K562 (cell line): ENCODE data around the gene IGDCC3. TPM values are rescaled to one million over a fixed set of nuclear protein-coding genes. Genes with fewer than 3 reads are reported as not detected.

Experiments used
- HDAC8 ChIP-seq: fragments of 450-650 bp; IDR thresholded peaks from 2 replicates; pipeline ENCODE4 v1.6.1; 2016; ENCODE audit warnings: mild to moderate bottlenecking, missing genetic modification characterization, moderate library complexity, missing compliant biosample characterization
- NFYB ChIP-seq: IDR thresholded peaks from 2 replicates; pipeline ENCODE4 v1.6.1; 2011; ENCODE audit warnings: mild to moderate bottlenecking, moderate library complexity; ENCODE audit not compliant: insufficient read length; ENCODE audit errors: extremely low read depth
- PTRF ChIP-seq: fragments of 450-650 bp; IDR thresholded peaks from 2 replicates; pipeline ENCODE4 v1.6.1; 2016; ENCODE audit warnings: mild to moderate bottlenecking, missing genetic modification characterization, missing compliant biosample characterization
- RB1 ChIP-seq: fragments of 450-650 bp; IDR thresholded peaks from 2 replicates; pipeline ENCODE4 v1.6.1; 2017; ENCODE audit warnings: low read depth, mild to moderate bottlenecking
- SREBF2 ChIP-seq: sonication (generic); formaldehyde crosslinking; IDR thresholded peaks from 2 replicates; pipeline ENCODE4 v1.4.0; 2020; ENCODE audit warnings: mild to moderate bottlenecking, missing genetic modification reagents
- YBX1 ChIP-seq: fragments of 450-650 bp; IDR thresholded peaks from 2 replicates; pipeline ENCODE4 v1.7.1; 2016; ENCODE audit warnings: mild to moderate bottlenecking
- ZBED1 ChIP-seq: IDR thresholded peaks from 2 replicates; pipeline ENCODE4 v1.6.1; 2014
- ZNF224 ChIP-seq: sonication (generic); formaldehyde crosslinking; IDR thresholded peaks from 2 replicates; pipeline ENCODE4 v1.8.0; 2022; ENCODE audit warnings: mild to moderate bottlenecking, missing genetic modification reagents
- ZNF408 ChIP-seq: fragments of 250-450 bp; sonication (Bioruptor Pico); IDR thresholded peaks from 2 replicates; pipeline ENCODE4 v1.4.0; 2020; ENCODE audit warnings: low read depth, mild to moderate bottlenecking, moderate library complexity
- ZZZ3 ChIP-seq: fragments of 450-650 bp; IDR thresholded peaks from 2 replicates; pipeline ENCODE4 v1.6.1; 2016; ENCODE audit warnings: antibody characterized with exemption, mild to moderate bottlenecking, moderate library complexity
- polyA plus RNA-seq, 8 experiments: library from polyadenylated mRNA; depleted of rRNA in 4 of 8; stranded (reverse) in 5 of 8; unstranded in 3 of 8; fragments of >200 nt; fragmentation: Nextera tagmentation in 2 of 8; fragmentation: Illumina TruSeq in 1 of 8; extraction: Ambion mirVana in 2 of 8; extraction: Trizol in 1 of 8; gene quantifications; 2 replicates each; pipeline versions ENCODE4 v1.2.1 to v1.2.3, GENCODE V29; 2011 to 2014; ENCODE audit warnings: inconsistent platforms in 1 of 8, missing spikeins in 1 of 8
- total RNA-seq, 7 experiments: library from RNA; depleted of rRNA in 6 of 7; stranded (reverse); fragments of >200 nt in 6 of 7; fragmentation: Illumina TruSeq in 2 of 7; extraction: Trizol in 2 of 7; gene quantifications; 2 replicates each; pipeline versions ENCODE4 v1.2.1 to v1.2.3, GENCODE V29; 2011 to 2021; ENCODE audit warnings: low replicate concordance in 1 of 7
- TF ChIP-seq, protein P1 (sequence below): IDR thresholded peaks from 2 replicates; pipeline ENCODE4 v1.6.1; 2012; ENCODE audit warnings: low read depth, low read length, improper control_type of control experiment, borderline replicate concordance
- TF ChIP-seq, protein P2 (sequence below): fragments of 450-650 bp; IDR thresholded peaks from 2 replicates; pipeline ENCODE4 v1.6.1; 2016; ENCODE audit warnings: mild to moderate bottlenecking, moderate library complexity

IGDCC3 gene
- total and polyA plus RNA-seq, 9 of the 15 experiments (the other 6 are each of a cell fraction or from before 2014, with no cell fraction given) = not detected

DNA sequence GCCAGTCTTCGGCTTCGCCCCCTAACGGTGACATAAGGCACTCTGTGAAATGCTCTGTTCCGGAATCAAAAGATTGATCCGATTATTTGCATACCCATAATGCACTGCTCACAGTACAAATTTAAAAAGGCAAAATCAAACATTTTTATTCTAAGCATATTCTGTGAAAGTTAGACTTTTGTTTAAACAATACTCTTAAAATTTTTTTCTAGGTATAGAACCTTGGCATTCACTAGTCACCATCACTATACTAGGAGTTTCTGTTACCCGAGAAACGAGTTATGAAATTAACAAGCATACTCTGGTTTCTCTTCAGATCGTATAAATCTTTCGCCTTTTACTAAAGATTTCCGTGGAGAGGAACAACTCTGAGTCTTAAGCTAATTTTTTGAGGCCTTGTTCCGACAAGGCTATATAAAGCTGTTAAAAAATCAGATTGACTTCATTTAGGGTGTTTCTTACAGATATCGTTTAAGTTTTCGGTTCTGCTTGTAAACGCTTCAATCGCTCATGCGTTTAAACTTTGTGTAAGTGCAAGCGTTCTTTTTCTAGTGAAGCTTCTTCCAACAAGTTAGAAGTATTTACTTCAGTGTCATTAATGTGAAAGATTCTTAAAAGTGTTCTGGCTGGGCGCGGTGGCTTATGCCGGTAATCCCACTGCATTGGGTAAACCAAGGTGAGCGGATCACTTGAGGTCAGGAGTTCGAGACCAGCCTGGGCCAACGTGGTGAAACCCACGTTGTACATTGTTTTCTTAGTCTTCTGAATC lies 73.2 kb downstream of the IGDCC3 start, which contains the start of gene RNU5B-1 (continued):
- no peak for TF ChIP-seq SREBF2 (CRISPR knock-in tag)
- no peak for TF ChIP-seq NFYB
- TF ChIP-seq ZBED1 = peak; percentile 99
- TF ChIP-seq, protein P1, sequence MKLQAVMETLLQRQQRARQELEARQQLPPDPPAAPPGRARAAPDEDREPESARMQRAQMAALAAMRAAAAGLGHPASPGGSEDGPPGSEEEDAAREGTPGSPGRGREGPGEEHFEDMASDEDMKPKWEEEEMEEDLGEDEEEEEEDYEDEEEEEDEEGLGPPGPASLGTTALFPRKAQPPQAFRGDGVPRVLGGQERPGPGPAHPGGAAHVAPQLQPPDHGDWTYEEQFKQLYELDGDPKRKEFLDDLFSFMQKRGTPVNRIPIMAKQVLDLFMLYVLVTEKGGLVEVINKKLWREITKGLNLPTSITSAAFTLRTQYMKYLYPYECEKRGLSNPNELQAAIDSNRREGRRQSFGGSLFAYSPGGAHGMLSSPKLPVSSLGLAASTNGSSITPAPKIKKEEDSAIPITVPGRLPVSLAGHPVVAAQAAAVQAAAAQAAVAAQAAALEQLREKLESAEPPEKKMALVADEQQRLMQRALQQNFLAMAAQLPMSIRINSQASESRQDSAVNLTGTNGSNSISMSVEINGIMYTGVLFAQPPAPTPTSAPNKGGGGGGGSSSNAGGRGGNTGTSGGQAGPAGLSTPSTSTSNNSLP = peak; percentile 98
- peak; percentile 64; the same call in 1 of the 2 replicates for TF ChIP-seq PTRF (tag)
- TF ChIP-seq YBX1 = no peak
- TF ChIP-seq ZNF224 = peak; percentile 78; the same call in 1 of the 2 replicates
- peak; percentile 76 for TF ChIP-seq RB1
- TF ChIP-seq ZNF408 (CRISPR knock-in tag) = no peak
- TF ChIP-seq, protein P2, sequence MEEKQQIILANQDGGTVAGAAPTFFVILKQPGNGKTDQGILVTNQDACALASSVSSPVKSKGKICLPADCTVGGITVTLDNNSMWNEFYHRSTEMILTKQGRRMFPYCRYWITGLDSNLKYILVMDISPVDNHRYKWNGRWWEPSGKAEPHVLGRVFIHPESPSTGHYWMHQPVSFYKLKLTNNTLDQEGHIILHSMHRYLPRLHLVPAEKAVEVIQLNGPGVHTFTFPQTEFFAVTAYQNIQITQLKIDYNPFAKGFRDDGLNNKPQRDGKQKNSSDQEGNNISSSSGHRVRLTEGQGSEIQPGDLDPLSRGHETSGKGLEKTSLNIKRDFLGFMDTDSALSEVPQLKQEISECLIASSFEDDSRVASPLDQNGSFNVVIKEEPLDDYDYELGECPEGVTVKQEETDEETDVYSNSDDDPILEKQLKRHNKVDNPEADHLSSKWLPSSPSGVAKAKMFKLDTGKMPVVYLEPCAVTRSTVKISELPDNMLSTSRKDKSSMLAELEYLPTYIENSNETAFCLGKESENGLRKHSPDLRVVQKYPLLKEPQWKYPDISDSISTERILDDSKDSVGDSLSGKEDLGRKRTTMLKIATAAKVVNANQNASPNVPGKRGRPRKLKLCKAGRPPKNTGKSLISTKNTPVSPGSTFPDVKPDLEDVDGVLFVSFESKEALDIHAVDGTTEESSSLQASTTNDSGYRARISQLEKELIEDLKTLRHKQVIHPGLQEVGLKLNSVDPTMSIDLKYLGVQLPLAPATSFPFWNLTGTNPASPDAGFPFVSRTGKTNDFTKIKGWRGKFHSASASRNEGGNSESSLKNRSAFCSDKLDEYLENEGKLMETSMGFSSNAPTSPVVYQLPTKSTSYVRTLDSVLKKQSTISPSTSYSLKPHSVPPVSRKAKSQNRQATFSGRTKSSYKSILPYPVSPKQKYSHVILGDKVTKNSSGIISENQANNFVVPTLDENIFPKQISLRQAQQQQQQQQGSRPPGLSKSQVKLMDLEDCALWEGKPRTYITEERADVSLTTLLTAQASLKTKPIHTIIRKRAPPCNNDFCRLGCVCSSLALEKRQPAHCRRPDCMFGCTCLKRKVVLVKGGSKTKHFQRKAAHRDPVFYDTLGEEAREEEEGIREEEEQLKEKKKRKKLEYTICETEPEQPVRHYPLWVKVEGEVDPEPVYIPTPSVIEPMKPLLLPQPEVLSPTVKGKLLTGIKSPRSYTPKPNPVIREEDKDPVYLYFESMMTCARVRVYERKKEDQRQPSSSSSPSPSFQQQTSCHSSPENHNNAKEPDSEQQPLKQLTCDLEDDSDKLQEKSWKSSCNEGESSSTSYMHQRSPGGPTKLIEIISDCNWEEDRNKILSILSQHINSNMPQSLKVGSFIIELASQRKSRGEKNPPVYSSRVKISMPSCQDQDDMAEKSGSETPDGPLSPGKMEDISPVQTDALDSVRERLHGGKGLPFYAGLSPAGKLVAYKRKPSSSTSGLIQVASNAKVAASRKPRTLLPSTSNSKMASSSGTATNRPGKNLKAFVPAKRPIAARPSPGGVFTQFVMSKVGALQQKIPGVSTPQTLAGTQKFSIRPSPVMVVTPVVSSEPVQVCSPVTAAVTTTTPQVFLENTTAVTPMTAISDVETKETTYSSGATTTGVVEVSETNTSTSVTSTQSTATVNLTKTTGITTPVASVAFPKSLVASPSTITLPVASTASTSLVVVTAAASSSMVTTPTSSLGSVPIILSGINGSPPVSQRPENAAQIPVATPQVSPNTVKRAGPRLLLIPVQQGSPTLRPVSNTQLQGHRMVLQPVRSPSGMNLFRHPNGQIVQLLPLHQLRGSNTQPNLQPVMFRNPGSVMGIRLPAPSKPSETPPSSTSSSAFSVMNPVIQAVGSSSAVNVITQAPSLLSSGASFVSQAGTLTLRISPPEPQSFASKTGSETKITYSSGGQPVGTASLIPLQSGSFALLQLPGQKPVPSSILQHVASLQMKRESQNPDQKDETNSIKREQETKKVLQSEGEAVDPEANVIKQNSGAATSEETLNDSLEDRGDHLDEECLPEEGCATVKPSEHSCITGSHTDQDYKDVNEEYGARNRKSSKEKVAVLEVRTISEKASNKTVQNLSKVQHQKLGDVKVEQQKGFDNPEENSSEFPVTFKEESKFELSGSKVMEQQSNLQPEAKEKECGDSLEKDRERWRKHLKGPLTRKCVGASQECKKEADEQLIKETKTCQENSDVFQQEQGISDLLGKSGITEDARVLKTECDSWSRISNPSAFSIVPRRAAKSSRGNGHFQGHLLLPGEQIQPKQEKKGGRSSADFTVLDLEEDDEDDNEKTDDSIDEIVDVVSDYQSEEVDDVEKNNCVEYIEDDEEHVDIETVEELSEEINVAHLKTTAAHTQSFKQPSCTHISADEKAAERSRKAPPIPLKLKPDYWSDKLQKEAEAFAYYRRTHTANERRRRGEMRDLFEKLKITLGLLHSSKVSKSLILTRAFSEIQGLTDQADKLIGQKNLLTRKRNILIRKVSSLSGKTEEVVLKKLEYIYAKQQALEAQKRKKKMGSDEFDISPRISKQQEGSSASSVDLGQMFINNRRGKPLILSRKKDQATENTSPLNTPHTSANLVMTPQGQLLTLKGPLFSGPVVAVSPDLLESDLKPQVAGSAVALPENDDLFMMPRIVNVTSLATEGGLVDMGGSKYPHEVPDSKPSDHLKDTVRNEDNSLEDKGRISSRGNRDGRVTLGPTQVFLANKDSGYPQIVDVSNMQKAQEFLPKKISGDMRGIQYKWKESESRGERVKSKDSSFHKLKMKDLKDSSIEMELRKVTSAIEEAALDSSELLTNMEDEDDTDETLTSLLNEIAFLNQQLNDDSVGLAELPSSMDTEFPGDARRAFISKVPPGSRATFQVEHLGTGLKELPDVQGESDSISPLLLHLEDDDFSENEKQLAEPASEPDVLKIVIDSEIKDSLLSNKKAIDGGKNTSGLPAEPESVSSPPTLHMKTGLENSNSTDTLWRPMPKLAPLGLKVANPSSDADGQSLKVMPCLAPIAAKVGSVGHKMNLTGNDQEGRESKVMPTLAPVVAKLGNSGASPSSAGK = no peak
- TF ChIP-seq ZZZ3 = 0 out of 2 replicates have a peak, but pooled peaks have one; percentile 56
- TF ChIP-seq HDAC8 (tag) = no peak
